Thymus (tissue), 11 donors: Measurements from ENCODE around the gene NVL. TPM values are rescaled to one million over a fixed set of nuclear protein-coding genes. Genes with fewer than 3 reads are reported as not detected.
A peak's percentile ranks its signal among the peaks of the same experiment; 100 is the strongest.

Experiments used
- DNase-seq, 9 donors: peaks; one replicate each; pipeline ENCODE4 v3.0.0-alpha.2; 2013; ENCODE audit warnings: low spot score in 9 of 9, low read depth in 6 of 9, missing footprints in 1 of 9
- H3K27ac ChIP-seq, 2 donors: one replicate each; pipeline ENCODE4 v1.5.1; 2013; ENCODE audit warnings: control low read depth in 1 of 2, low read depth in 1 of 2, low read length in 1 of 2, mild to moderate bottlenecking in 1 of 2, moderate library complexity in 1 of 2
- H3K27me3 ChIP-seq, 2 donors: one replicate each; pipeline ENCODE4 v1.5.1; 2013; ENCODE audit warnings: low read length in 1 of 2; ENCODE audit not compliant: control insufficient read depth in 2 of 2, insufficient read depth in 1 of 2
- H3K36me3 ChIP-seq, 2 donors: one replicate each; pipeline ENCODE4 v1.5.1; 2013; ENCODE audit warnings: low read length in 1 of 2, mild to moderate bottlenecking in 1 of 2, moderate library complexity in 1 of 2; ENCODE audit not compliant: control insufficient read depth in 2 of 2, insufficient read depth in 2 of 2
- H3K4me1 ChIP-seq, 2 donors: one replicate each; pipeline ENCODE4 v1.5.1; 2013; ENCODE audit warnings: low read length in 2 of 2; ENCODE audit not compliant: control insufficient read depth in 2 of 2, insufficient read depth in 2 of 2
- H3K4me3 ChIP-seq, 2 donors: one replicate each; pipeline ENCODE4 v1.5.1; 2013; ENCODE audit warnings: low read length in 2 of 2, control low read depth in 1 of 2, mild to moderate bottlenecking in 1 of 2
- H3K9me3 ChIP-seq, 2 donors: one replicate each; pipeline ENCODE4 v1.5.1; 2013; ENCODE audit warnings: low read length in 1 of 2, mild to moderate bottlenecking in 1 of 2; ENCODE audit not compliant: control insufficient read depth in 2 of 2, insufficient read depth in 1 of 2
- WGBS: extraction: QIAGEN DNeasy Blood & Tissue Kit; methylation state at CpG from one replicate; pipeline ENCODE4 v1.1.7; 2013; 5-methylcytosine and 5-hydroxymethylcytosine counted together
- polyA plus RNA-seq: library from polyadenylated mRNA; stranded (reverse); fragments of 200-250 nt; gene quantifications from one replicate; pipeline ENCODE4 v1.2.3, GENCODE V29; 2013
- total RNA-seq: library from RNA; stranded (reverse); fragments of 120-200 nt; gene quantifications from one replicate; pipeline ENCODE4 v1.2.4, GENCODE V29; 2013
- donor health status: healthy.

Gene NVL
- total and polyA plus RNA-seq, 2 donors = 26.8 to 55.1 TPM

GRCh38 chr1:224185208-224185607, 144.8 kb downstream of the NVL start:
- Histone ChIP-seq H3K27me3 (no peaks in the 10 kb centered on the region), H3K36me3 (peaks cover 0 to 10% of the 10 kb centered on the region in 2 donors), H3K4me1 (peaks cover 18 to 30% of the 10 kb centered on the region in 2 donors), H3K4me3 (no peak overlapping the region), H3K9me3 (no peaks in the 10 kb centered on the region), H3K27ac (no peak overlapping the region)
- WGBS = 93% methylated on average over 8 of the region's 8 CpGs
- no peak for DNase-seq

- Histone ChIP-seq H3K36me3 (peaks cover 0 to 4% of the 10 kb centered on the region in 2 donors), H3K4me3 (peak overlapping the region; percentile 81 to 93), H3K4me1 (peaks cover 18 to 30% of the 10 kb centered on the region in 2 donors), H3K27ac (peak overlapping the region; percentile 78 to 93), H3K9me3 (no peaks in the 10 kb centered on the region), H3K27me3 (no peaks in the 10 kb centered on the region)
- 3% methylated on average over 53 of the region's 53 CpGs for WGBS
- peak in 6 of 9 donors; percentile 29 to 73 (median 46) for DNase-seq
Observed at GRCh38 chr1:224183591-224184312, 146.2 kb downstream of the NVL start.

GRCh38 chr1:224182866-224183590, 146.9 kb downstream of the NVL start, which contains the start of gene DEGS1:
Gene DEGS1 (plus strand): TSS chr1:224183240. CDS start chr1:224183337, 97 bp downstream.
- peaks cover 18 to 30% of the 10 kb centered on the region in 2 donors for H3K4me1 ChIP-seq
- peak in 7 of 9 donors; percentile 42 to 91 (median 79) for DNase-seq
- H3K27ac ChIP-seq = peak within 1 kb of the TSS; percentile 91 to 93
- no peaks in the 10 kb centered on the region for H3K9me3 ChIP-seq
- H3K27me3 ChIP-seq = no peaks in the 10 kb centered on the region
- under 1% methylated on average over 94 of the region's 94 CpGs for WGBS
- H3K36me3 ChIP-seq = peaks cover 0 to 4% of the 10 kb centered on the region in 2 donors
- peak within 1 kb of the TSS; percentile 81 to 93 for H3K4me3 ChIP-seq

- H3K9me3 ChIP-seq = no peaks in the 10 kb centered on the region
- DNase-seq = peak in 6 of 9 donors; percentile 49 to 82 (median 57)
- peak overlapping the region; percentile 91 to 93 for H3K27ac ChIP-seq
- H3K4me3 ChIP-seq = peak overlapping the region; percentile 81 to 93
- H3K4me1 ChIP-seq = peaks cover 18 to 30% of the 10 kb centered on the region in 2 donors
- no peaks in the 10 kb centered on the region for H3K27me3 ChIP-seq
- peaks cover 0 to under 1% of the 10 kb centered on the region in 2 donors for H3K36me3 ChIP-seq
- 43% methylated on average over 22 of the region's 22 CpGs for WGBS
Observed at GRCh38 chr1:224182057-224182865, 147.7 kb downstream of the NVL start.

GRCh38 chr1:224181453-224181810, 148.5 kb downstream of the NVL start:
- no peak for DNase-seq
- WGBS = 98% methylated on average over 4 of the region's 4 CpGs
- Histone ChIP-seq H3K9me3 (no peaks in the 10 kb centered on the region), H3K4me1 (peaks cover 18 to 30% of the 10 kb centered on the region in 2 donors), H3K4me3 (no peak overlapping the region), H3K27ac (no peak overlapping the region), H3K27me3 (no peaks in the 10 kb centered on the region), H3K36me3 (no peaks in the 10 kb centered on the region)

- Histone ChIP-seq H3K27me3 (no peaks in the 10 kb centered on the region), H3K9me3 (no peaks in the 10 kb centered on the region), H3K27ac (peak overlapping the region in 1 of 2 donors; percentile 18), H3K36me3 (no peaks in the 10 kb centered on the region), H3K4me3 (no peak overlapping the region), H3K4me1 (peaks cover 18 to 31% of the 10 kb centered on the region in 2 donors)
- DNase-seq = no peak
- WGBS = 94% methylated on average over 11 of the region's 11 CpGs
Observed at GRCh38 chr1:224180783-224181452, 149.1 kb downstream of the NVL start.

GRCh38 chr1:224178894-224179293, 151.1 kb downstream of the NVL start:
- Histone ChIP-seq H3K4me1 (peaks cover 10 to 23% of the 10 kb centered on the region in 2 donors), H3K27me3 (peaks cover 0 to 2% of the 10 kb centered on the region in 2 donors), H3K36me3 (no peaks in the 10 kb centered on the region), H3K27ac (no peak overlapping the region), H3K4me3 (no peak overlapping the region), H3K9me3 (no peaks in the 10 kb centered on the region)
- 96% methylated on average over 5 of the region's 5 CpGs for WGBS
- DNase-seq = no peak

GRCh38 chr1:224177356-224177999, 152.5 kb downstream of the NVL start:
- no peak overlapping the region for H3K4me3 ChIP-seq
- H3K27ac ChIP-seq = no peak overlapping the region
- WGBS = 97% methylated on average over 9 of the region's 9 CpGs
- H3K27me3 ChIP-seq = peaks cover 0 to 2% of the 10 kb centered on the region in 2 donors
- H3K4me1 ChIP-seq = peaks cover 5 to 18% of the 10 kb centered on the region in 2 donors
- no peaks in the 10 kb centered on the region for H3K36me3 ChIP-seq
- no peaks in the 10 kb centered on the region for H3K9me3 ChIP-seq
- no peak for DNase-seq
